ENCODE measurements around the gene ACTR8.

GRCh38 chr3:53823026-53823955, 58.7 kb downstream of the ACTR8 start:
- TF ChIP-seq CTCF (IDR thresholded peaks at IDR 0.05) (no peak), POLR2A (IDR thresholded peaks at IDR 0.05) (no peak)

Data from heart left ventricle (tissue), 13 donors.